HepG2 (cell line): Measurements from ENCODE around the gene MFRP. TPM values are rescaled to one million over a fixed set of nuclear protein-coding genes. Genes with fewer than 3 reads are reported as not detected.

Source experiments
- CEBPZ ChIP-seq: IDR thresholded peaks from 2 replicates; pipeline ENCODE4 v1.6.1; 2012; ENCODE audit warnings: low read length, improper control_type of control experiment
- GATAD1 ChIP-seq: IDR thresholded peaks from 2 replicates; pipeline ENCODE4 v1.6.1; 2016; ENCODE audit warnings: missing genetic modification reagents, missing compliant biosample characterization
- IKZF1 ChIP-seq: fragments of 450-650 bp; IDR thresholded peaks from 2 replicates; pipeline ENCODE4 v1.7.1; 2016
- KDM2A ChIP-seq: sonication (generic); formaldehyde crosslinking; IDR thresholded peaks from 2 replicates; pipeline ENCODE4 v1.4.0; 2020; ENCODE audit warnings: low read depth, missing genetic modification reagents, borderline replicate concordance
- NAIF1 ChIP-seq: sonication (generic); formaldehyde crosslinking; IDR thresholded peaks from 2 replicates; pipeline ENCODE4 v1.5.0; 2020; ENCODE audit warnings: mild to moderate bottlenecking, missing genetic modification reagents, borderline replicate concordance
- PBX3 ChIP-seq: sonication (generic); formaldehyde crosslinking; IDR thresholded peaks from 2 replicates; pipeline ENCODE4 v1.8.1; 2023; ENCODE audit warnings: missing genetic modification reagents, inconsistent platforms, borderline replicate concordance
- RBM39 ChIP-seq: fragments of 200-400 bp; formaldehyde crosslinking; IDR thresholded peaks from one replicate; pipeline ENCODE4 v1.6.1; 2018; ENCODE audit warnings: antibody characterized with exemption, mild to moderate bottlenecking, low read depth, low read length; ENCODE audit not compliant: poor library complexity, severe bottlenecking
- SKI ChIP-seq: fragments of 450-650 bp; IDR thresholded peaks from one replicate; pipeline ENCODE4 v1.6.1; 2018; ENCODE audit warnings: mild to moderate bottlenecking; ENCODE audit not compliant: partially characterized antibody
- SNRNP70 ChIP-seq: fragments of 200-400 bp; formaldehyde crosslinking; IDR thresholded peaks from 2 replicates; pipeline ENCODE4 v1.6.1; 2017; ENCODE audit warnings: mild to moderate bottlenecking, low read depth, low read length, moderate library complexity
- TBX3 ChIP-seq: fragments of 450-650 bp; IDR thresholded peaks from 2 replicates; pipeline ENCODE4 v1.6.1; 2017; ENCODE audit warnings: antibody characterized with exemption, mild to moderate bottlenecking, inconsistent platforms, borderline replicate concordance
- TEAD2 ChIP-seq: sonication (generic); formaldehyde crosslinking; IDR thresholded peaks from 2 replicates; pipeline ENCODE4 v1.9.0; 2021; ENCODE audit warnings: missing genetic modification reagents
- ZFP62 ChIP-seq: sonication (generic); formaldehyde crosslinking; IDR thresholded peaks from 2 replicates; pipeline ENCODE4 v1.4.0; 2020; ENCODE audit warnings: missing genetic modification reagents
- ZNF382 ChIP-seq: sonication (generic); formaldehyde crosslinking; IDR thresholded peaks from 2 replicates; pipeline ENCODE4 v1.5.0; 2020; ENCODE audit warnings: missing genetic modification reagents, mild to moderate bottlenecking, borderline replicate concordance
- ZNF44 ChIP-seq: sonication (generic); formaldehyde crosslinking; IDR thresholded peaks from 2 replicates; pipeline ENCODE4 v1.5.1; 2020; ENCODE audit warnings: mild to moderate bottlenecking, missing genetic modification reagents
- ZNF7 ChIP-seq: IDR thresholded peaks from 2 replicates; pipeline ENCODE4 v1.6.1; 2016; ENCODE audit warnings: missing biosample characterization, missing genetic modification reagents
- ZNF749 ChIP-seq: sonication (generic); formaldehyde crosslinking; IDR thresholded peaks from 2 replicates; pipeline ENCODE4 v1.8.0; 2022; ENCODE audit warnings: mild to moderate bottlenecking, missing genetic modification reagents, moderate library complexity, borderline replicate concordance
- polyA plus RNA-seq, 8 experiments: library from polyadenylated mRNA; depleted of rRNA in 3 of 8; stranded (reverse) in 7 of 8; unstranded in 1 of 8; fragments of >200 nt; fragmentation: Illumina TruSeq in 4 of 8; extraction: Trizol in 4 of 8; gene quantifications; 2 replicates each; pipeline versions ENCODE4 v1.2.1 to v1.2.3, GENCODE V29; 2011 to 2016; ENCODE audit warnings: low read depth in 4 of 8, missing spikeins in 1 of 8, mixed read lengths in 1 of 8; ENCODE audit not compliant: insufficient read depth in 1 of 8
- total RNA-seq, 5 experiments: library from RNA; depleted of rRNA; stranded (reverse); fragments of >200 nt; fragmentation: Illumina TruSeq; extraction: Trizol; gene quantifications; 2 replicates each; pipeline ENCODE4 v1.2.3, GENCODE V29; 2016; ENCODE audit warnings: low read depth in 1 of 5
- TF ChIP-seq, protein P1 (sequence below): sonication (generic); formaldehyde crosslinking; IDR thresholded peaks from 2 replicates; pipeline ENCODE4 v1.8.1; 2023; ENCODE audit warnings: mild to moderate bottlenecking, missing genetic modification reagents, borderline replicate concordance
- TF ChIP-seq, protein P2 (sequence below): sonication (generic); formaldehyde crosslinking; IDR thresholded peaks from 2 replicates; pipeline ENCODE4 v1.4.0; 2020; ENCODE audit warnings: missing genetic modification reagents, mild to moderate bottlenecking, borderline replicate concordance
- TF ChIP-seq, protein P3 (sequence below): sonication (generic); formaldehyde crosslinking; IDR thresholded peaks from 2 replicates; pipeline ENCODE4 v1.9.0; 2021; ENCODE audit warnings: missing genetic modification reagents, mild to moderate bottlenecking, borderline replicate concordance

The MFRP gene
- total and polyA plus RNA-seq, 2 of the 13 experiments (the other 11 are each of a cell fraction or from before 2014, with no cell fraction given): not detected

DNA sequence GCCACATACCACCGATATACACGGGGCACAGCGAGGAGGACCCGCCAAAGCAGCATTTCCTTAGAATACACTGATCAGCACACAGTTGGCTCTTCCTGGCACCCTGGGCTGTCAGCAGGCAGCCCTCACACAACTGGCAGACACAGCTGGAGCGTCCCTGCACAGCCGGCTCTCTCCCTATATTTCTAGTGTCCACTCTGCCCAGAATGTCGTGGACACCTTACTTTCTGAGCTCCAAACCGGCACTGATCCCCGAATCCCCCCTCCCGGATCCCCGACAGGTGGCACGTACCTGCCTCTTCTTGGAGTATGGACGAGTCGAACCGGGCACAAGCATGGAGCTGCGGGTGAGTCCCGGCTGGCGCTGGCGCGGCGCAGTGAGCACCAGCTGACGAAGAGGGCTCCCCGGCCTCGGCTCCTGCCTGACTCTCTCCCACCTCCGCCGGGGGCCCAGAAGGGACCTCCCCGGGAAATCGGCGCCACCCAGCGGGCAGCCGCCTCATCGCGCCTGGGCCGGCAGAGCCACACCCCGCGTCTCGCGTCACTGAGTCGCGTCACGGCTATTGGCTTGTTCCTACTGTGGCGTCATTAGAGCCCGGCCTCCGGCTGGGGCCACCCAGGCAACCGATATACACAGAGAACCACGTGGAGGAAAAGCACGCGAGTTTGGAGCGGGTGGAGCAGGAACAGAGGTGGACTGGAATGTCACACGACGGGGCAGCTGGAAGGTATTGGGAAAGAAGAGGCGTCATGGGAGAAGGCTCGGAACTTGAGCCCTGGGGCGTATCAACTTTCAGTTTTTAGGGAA is 34.9 kb upstream of the MFRP start, which contains the start of gene USP2 (continued):
- TF ChIP-seq SNRNP70: no peak
- TF ChIP-seq, protein P1, sequence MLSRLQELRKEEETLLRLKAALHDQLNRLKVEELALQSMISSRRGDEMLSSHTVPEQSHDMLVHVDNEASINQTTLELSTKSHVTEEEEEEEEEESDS (CRISPR knock-in tag): no peak
- TF ChIP-seq ZNF749 (CRISPR knock-in tag): no peak
- TF ChIP-seq, protein P2, sequence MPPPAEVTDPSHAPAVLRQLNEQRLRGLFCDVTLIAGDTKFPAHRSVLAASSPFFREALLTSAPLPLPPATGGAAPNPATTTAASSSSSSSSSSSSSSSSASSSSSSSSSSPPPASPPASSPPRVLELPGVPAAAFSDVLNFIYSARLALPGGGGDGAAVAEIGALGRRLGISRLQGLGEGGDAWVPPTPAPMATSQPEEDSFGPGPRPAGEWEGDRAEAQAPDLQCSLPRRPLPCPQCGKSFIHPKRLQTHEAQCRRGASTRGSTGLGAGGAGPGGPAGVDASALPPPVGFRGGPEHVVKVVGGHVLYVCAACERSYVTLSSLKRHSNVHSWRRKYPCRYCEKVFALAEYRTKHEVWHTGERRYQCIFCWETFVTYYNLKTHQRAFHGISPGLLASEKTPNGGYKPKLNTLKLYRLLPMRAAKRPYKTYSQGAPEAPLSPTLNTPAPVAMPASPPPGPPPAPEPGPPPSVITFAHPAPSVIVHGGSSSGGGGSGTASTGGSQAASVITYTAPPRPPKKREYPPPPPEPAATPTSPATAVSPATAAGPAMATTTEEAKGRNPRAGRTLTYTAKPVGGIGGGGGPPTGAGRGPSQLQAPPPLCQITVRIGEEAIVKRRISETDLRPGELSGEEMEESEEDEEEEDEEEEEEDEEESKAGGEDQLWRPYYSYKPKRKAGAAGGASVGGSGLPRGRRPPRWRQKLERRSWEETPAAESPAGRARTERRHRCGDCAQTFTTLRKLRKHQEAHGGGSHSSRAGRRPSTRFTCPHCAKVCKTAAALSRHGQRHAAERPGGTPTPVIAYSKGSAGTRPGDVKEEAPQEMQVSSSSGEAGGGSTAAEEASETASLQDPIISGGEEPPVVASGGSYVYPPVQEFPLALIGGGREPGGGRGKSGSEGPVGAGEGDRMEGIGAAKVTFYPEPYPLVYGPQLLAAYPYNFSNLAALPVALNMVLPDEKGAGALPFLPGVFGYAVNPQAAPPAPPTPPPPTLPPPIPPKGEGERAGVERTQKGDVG (CRISPR knock-in tag): no peak
- TF ChIP-seq SKI: peak; percentile 36
- no peak for TF ChIP-seq ZNF382 (CRISPR knock-in tag)
- TF ChIP-seq NAIF1: no peak
- TF ChIP-seq TEAD2 (CRISPR knock-in tag): no peak
- TF ChIP-seq RBM39: no peak
- peak; percentile 34; the same call in 1 of the 2 replicates for TF ChIP-seq TBX3
- no peak for TF ChIP-seq ZFP62
- no peak for TF ChIP-seq IKZF1
- no peak for TF ChIP-seq ZNF7
- TF ChIP-seq GATAD1 (CRISPR knock-in tag): peak; percentile 77
- TF ChIP-seq PBX3: no peak
- peak; percentile 92 for TF ChIP-seq KDM2A
- TF ChIP-seq, protein P3, sequence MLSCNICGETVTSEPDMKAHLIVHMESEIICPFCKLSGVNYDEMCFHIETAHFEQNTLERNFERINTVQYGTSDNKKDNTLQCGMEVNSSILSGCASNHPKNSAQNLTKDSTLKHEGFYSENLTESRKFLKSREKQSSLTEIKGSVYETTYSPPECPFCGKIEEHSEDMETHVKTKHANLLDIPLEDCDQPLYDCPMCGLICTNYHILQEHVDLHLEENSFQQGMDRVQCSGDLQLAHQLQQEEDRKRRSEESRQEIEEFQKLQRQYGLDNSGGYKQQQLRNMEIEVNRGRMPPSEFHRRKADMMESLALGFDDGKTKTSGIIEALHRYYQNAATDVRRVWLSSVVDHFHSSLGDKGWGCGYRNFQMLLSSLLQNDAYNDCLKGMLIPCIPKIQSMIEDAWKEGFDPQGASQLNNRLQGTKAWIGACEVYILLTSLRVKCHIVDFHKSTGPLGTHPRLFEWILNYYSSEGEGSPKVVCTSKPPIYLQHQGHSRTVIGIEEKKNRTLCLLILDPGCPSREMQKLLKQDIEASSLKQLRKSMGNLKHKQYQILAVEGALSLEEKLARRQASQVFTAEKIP (CRISPR knock-in tag): no peak
- TF ChIP-seq CEBPZ: no peak
- no peak for TF ChIP-seq ZNF44 (CRISPR knock-in tag)
